ENCODE results near the gene KCTD19.

- TF ChIP-seq CTCF (IDR thresholded peaks at IDR 0.05; ENCODE audit: low read depth, low read length), result no peak
- TF ChIP-seq EZH2phosphoT487 (IDR thresholded peaks at IDR 0.05; ENCODE audit: low read depth), result no peak
These were observed 66.8 kb downstream of the KCTD19 start for GRCh38 chr16:67259705-67260104.
